ENCODE results near the gene TRPV4. TPM values are rescaled to one million over a fixed set of nuclear protein-coding genes. Genes with fewer than 3 reads are reported as not detected.
A peak's percentile ranks its signal among the peaks of the same experiment; 100 is the strongest.

The TRPV4 gene
- polyA plus RNA-seq, 1 donor from 2014 or later: not detected

DNA sequence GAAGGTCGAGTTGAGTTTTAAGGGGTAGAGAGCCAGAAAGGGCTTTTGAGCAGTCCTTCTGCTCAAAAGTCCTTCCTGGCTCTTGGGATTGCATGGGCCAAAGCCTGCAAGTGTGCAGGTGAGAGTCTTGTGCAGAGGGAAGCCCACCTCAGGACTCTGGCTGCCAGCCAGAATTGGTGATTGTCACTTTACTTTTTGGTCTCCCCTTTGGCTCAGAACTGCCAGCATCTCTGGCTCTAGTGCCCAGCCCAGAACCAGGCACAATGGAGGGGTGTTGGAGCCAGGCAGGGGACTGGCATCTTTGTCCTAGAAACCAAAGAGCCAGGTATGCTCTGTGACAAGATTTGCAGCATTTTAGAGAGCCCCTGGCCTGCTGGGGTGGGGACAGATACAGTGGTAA is 96.1 kb downstream of the TRPV4 start:
- Histone ChIP-seq H3K9ac (ENCODE audit: low read length) (peak overlapping the region; percentile 64), H3K27ac (ENCODE audit: low read length) (peak overlapping the region; percentile 90), H4K20me1 (ENCODE audit: insufficient read depth) (no peaks in the 10 kb centered on the region), H2AFZ (ENCODE audit: low read depth, low read length) (no peak overlapping the region), H3K9me2 (ENCODE audit: insufficient read depth, low read length) (no peaks in the 10 kb centered on the region), H3K4me2 (ENCODE audit: low read length) (peak overlapping the region; percentile 65), H3K27me3 (ENCODE audit: insufficient read depth, low read depth, low read length) (no peaks in the 10 kb centered on the region), H3F3A (ENCODE audit: insufficient read depth, low read length, poor library complexity, severe bottlenecking) (peaks cover 6% of the 10 kb centered on the region), H3K4me3 (ENCODE audit: low read length) (peak overlapping the region; percentile 54), H3K36me3 (ENCODE audit: insufficient read depth, low read length) (no peaks in the 10 kb centered on the region), H3K9me3 (ENCODE audit: low read length) (no peaks in the 10 kb centered on the region), H3K79me2 (replicated peaks; ENCODE audit: insufficient read depth, low read length) (peaks cover 59% of the 10 kb centered on the region)
- TF ChIP-seq POLR2AphosphoS5 (IDR thresholded peaks at IDR 0.05): no peak
- TF ChIP-seq TAF1 (IDR thresholded peaks at IDR 0.05; ENCODE audit: low read depth): peak; percentile 34

DNA sequence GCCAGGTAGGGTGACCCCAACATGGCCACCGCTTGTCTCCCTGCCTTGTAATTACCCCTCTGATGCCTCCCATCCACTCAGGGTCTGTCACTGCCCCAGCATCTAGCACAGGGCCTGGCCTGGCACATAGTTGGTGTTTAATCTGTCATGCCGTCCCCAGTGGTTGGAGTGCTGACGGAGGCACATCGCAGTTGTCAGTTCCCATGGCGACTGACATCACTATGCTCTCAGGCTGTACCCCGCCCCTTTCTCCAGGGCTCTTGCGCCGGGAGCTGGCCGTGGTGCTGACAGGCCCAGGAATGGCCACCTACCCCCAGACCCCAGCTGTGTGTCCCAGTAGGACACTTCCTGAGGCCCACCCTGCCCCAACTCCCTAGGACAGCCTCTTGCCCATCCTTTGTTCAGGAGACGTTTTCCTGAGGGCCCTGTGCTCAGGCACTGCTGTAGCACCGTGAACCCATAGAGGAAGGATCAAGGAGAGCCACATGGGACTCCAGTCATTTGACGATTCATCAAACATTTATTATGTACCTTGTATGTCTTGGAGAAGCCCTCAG is 96.6 kb downstream of the TRPV4 start:
- Histone ChIP-seq H3K27me3 (ENCODE audit: insufficient read depth, low read depth, low read length) (no peaks in the 10 kb centered on the region), H3K9me3 (ENCODE audit: low read length) (no peaks in the 10 kb centered on the region), H4K20me1 (ENCODE audit: insufficient read depth) (no peaks in the 10 kb centered on the region), H3F3A (ENCODE audit: insufficient read depth, low read length, poor library complexity, severe bottlenecking) (peaks cover 6% of the 10 kb centered on the region), H3K27ac (ENCODE audit: low read length) (peak overlapping the region; percentile 90), H3K4me2 (ENCODE audit: low read length) (peak overlapping the region; percentile 65), H2AFZ (ENCODE audit: low read depth, low read length) (peak overlapping the region; percentile 30), H3K79me2 (replicated peaks; ENCODE audit: insufficient read depth, low read length) (peaks cover 59% of the 10 kb centered on the region), H3K9me2 (ENCODE audit: insufficient read depth, low read length) (no peaks in the 10 kb centered on the region), H3K9ac (ENCODE audit: low read length) (peak overlapping the region; percentile 64), H3K4me3 (ENCODE audit: low read length) (peak overlapping the region; percentile 54), H3K36me3 (ENCODE audit: insufficient read depth, low read length) (no peaks in the 10 kb centered on the region)
- TF ChIP-seq, protein P1, sequence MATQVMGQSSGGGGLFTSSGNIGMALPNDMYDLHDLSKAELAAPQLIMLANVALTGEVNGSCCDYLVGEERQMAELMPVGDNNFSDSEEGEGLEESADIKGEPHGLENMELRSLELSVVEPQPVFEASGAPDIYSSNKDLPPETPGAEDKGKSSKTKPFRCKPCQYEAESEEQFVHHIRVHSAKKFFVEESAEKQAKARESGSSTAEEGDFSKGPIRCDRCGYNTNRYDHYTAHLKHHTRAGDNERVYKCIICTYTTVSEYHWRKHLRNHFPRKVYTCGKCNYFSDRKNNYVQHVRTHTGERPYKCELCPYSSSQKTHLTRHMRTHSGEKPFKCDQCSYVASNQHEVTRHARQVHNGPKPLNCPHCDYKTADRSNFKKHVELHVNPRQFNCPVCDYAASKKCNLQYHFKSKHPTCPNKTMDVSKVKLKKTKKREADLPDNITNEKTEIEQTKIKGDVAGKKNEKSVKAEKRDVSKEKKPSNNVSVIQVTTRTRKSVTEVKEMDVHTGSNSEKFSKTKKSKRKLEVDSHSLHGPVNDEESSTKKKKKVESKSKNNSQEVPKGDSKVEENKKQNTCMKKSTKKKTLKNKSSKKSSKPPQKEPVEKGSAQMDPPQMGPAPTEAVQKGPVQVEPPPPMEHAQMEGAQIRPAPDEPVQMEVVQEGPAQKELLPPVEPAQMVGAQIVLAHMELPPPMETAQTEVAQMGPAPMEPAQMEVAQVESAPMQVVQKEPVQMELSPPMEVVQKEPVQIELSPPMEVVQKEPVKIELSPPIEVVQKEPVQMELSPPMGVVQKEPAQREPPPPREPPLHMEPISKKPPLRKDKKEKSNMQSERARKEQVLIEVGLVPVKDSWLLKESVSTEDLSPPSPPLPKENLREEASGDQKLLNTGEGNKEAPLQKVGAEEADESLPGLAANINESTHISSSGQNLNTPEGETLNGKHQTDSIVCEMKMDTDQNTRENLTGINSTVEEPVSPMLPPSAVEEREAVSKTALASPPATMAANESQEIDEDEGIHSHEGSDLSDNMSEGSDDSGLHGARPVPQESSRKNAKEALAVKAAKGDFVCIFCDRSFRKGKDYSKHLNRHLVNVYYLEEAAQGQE (IDR thresholded peaks at IDR 0.05; ENCODE audit: borderline replicate concordance): peak; percentile 90
- TF ChIP-seq TAF1 (IDR thresholded peaks at IDR 0.05; ENCODE audit: low read depth) (no peak), POLR2AphosphoS5 (IDR thresholded peaks at IDR 0.05) (peak; percentile 55), SMC3 (conservative IDR thresholded peaks at IDR 0.05; ENCODE audit: poor library complexity) (no peak), EP300 (conservative IDR thresholded peaks at IDR 0.05; ENCODE audit: poor library complexity, severe bottlenecking) (peak; percentile 73), RAD21 (conservative IDR thresholded peaks at IDR 0.05) (no peak), MXI1 (conservative IDR thresholded peaks at IDR 0.05; ENCODE audit: poor library complexity, severe bottlenecking) (no peak), EZH2 (IDR thresholded peaks at IDR 0.05; ENCODE audit: borderline replicate concordance, insufficient read depth, low read length, poor library complexity, severe bottlenecking) (no peak)
- TF ChIP-seq, protein P2, sequence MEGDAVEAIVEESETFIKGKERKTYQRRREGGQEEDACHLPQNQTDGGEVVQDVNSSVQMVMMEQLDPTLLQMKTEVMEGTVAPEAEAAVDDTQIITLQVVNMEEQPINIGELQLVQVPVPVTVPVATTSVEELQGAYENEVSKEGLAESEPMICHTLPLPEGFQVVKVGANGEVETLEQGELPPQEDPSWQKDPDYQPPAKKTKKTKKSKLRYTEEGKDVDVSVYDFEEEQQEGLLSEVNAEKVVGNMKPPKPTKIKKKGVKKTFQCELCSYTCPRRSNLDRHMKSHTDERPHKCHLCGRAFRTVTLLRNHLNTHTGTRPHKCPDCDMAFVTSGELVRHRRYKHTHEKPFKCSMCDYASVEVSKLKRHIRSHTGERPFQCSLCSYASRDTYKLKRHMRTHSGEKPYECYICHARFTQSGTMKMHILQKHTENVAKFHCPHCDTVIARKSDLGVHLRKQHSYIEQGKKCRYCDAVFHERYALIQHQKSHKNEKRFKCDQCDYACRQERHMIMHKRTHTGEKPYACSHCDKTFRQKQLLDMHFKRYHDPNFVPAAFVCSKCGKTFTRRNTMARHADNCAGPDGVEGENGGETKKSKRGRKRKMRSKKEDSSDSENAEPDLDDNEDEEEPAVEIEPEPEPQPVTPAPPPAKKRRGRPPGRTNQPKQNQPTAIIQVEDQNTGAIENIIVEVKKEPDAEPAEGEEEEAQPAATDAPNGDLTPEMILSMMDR (IDR thresholded peaks at IDR 0.05; ENCODE audit: poor library complexity, severe bottlenecking): peak; percentile 9
